Measurements from ENCODE around the gene ALDH1L2. TPM values are rescaled to one million over a fixed set of nuclear protein-coding genes. Genes with fewer than 3 reads are reported as not detected.

Gene ALDH1L2
- total RNA-seq, 1 donor, result 55.4 TPM

- Histone ChIP-seq H3K4me3 (ENCODE audit: insufficient read depth, low read length) (no peak overlapping the region), H3K27ac (ENCODE audit: low read depth, low read length) (no peak overlapping the region), H2AFZ (ENCODE audit: low read length) (no peak overlapping the region), H3K9me3 (ENCODE audit: low read depth, low read length) (no peaks in the 10 kb centered on the region), H3K4me1 (ENCODE audit: insufficient read depth, low read length) (peaks cover 25% of the 10 kb centered on the region), H3K4me2 (ENCODE audit: insufficient read depth, low read length) (peak overlapping the region; percentile 1), H4K20me1 (ENCODE audit: insufficient read depth, low read length) (peaks cover 11% of the 10 kb centered on the region), H3K36me3 (ENCODE audit: insufficient read depth, low read length) (peaks cover 11% of the 10 kb centered on the region), H3K79me2 (ENCODE audit: insufficient read depth, low read length) (peaks cover 40% of the 10 kb centered on the region), H3K27me3 (ENCODE audit: insufficient read depth, low read length) (no peaks in the 10 kb centered on the region)
- DNase-seq (ENCODE audit: insufficient read length, low spot score, missing footprints), result no peak
- no peak for TF ChIP-seq CTCF (IDR thresholded peaks at IDR 0.05; ENCODE audit: extremely low read depth, low read depth, low read length)
These were observed 7.3 kb downstream of the ALDH1L2 start for GRCh38 chr12:105076913-105077312.

DNA sequence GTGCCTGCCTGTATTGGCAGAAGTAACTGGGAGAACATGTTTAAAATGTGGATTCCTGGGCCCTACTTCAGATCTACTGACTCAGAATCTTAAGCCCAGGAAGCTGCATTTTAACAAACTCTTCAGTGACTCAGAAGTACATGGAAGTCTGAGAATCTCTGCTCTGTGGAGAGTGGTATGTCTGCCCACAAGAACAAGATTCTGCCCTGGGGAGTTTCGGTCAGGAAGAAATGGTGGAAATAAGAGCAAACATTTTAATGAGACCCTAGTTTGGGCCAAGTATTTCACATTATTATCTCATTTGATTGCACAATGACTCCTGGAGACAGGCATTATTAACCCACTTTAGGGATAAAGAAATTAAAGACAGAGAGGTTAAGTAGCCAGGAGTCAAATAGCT is 8.2 kb downstream of the ALDH1L2 start:
- H4K20me1 ChIP-seq (ENCODE audit: insufficient read depth, low read length), result peaks cover 11% of the 10 kb centered on the region
- DNase-seq (ENCODE audit: insufficient read length, low spot score, missing footprints), result peak; percentile 54
- TF ChIP-seq CTCF (IDR thresholded peaks at IDR 0.05; ENCODE audit: extremely low read depth, low read depth, low read length), result no peak
- no peaks in the 10 kb centered on the region for H3K9me3 ChIP-seq (ENCODE audit: low read depth, low read length)
- H3K4me1 ChIP-seq (ENCODE audit: insufficient read depth, low read length), result peaks cover 25% of the 10 kb centered on the region
- H3K36me3 ChIP-seq (ENCODE audit: insufficient read depth, low read length), result peaks cover 15% of the 10 kb centered on the region
- peak overlapping the region; percentile 17 for H3K27ac ChIP-seq (ENCODE audit: low read depth, low read length)
- no peaks in the 10 kb centered on the region for H3K27me3 ChIP-seq (ENCODE audit: insufficient read depth, low read length)
- no peak overlapping the region for H2AFZ ChIP-seq (ENCODE audit: low read length)
- H3K79me2 ChIP-seq (ENCODE audit: insufficient read depth, low read length), result peaks cover 32% of the 10 kb centered on the region
- peak overlapping the region; percentile 34 for H3K4me2 ChIP-seq (ENCODE audit: insufficient read depth, low read length)
- no peak overlapping the region for H3K4me3 ChIP-seq (ENCODE audit: insufficient read depth, low read length)

GRCh38 chr12:105072888-105073488 is 11.3 kb downstream of the ALDH1L2 start:
- H3K4me3 ChIP-seq (ENCODE audit: insufficient read depth, low read length), result no peak overlapping the region
- no peaks in the 10 kb centered on the region for H3K9me3 ChIP-seq (ENCODE audit: low read depth, low read length)
- H2AFZ ChIP-seq (ENCODE audit: low read length), result no peak overlapping the region
- H3K4me2 ChIP-seq (ENCODE audit: insufficient read depth, low read length), result no peak overlapping the region
- DNase-seq (ENCODE audit: insufficient read length, low spot score, missing footprints), result no peak
- peaks cover 40% of the 10 kb centered on the region for H3K36me3 ChIP-seq (ENCODE audit: insufficient read depth, low read length)
- TF ChIP-seq CTCF (IDR thresholded peaks at IDR 0.05; ENCODE audit: extremely low read depth, low read depth, low read length), result no peak
- H4K20me1 ChIP-seq (ENCODE audit: insufficient read depth, low read length), result peaks cover 11% of the 10 kb centered on the region
- H3K27me3 ChIP-seq (ENCODE audit: insufficient read depth, low read length), result no peaks in the 10 kb centered on the region
- H3K79me2 ChIP-seq (ENCODE audit: insufficient read depth, low read length), result peaks cover 13% of the 10 kb centered on the region
- peaks cover 25% of the 10 kb centered on the region for H3K4me1 ChIP-seq (ENCODE audit: insufficient read depth, low read length)
- H3K27ac ChIP-seq (ENCODE audit: low read depth, low read length), result no peak overlapping the region

DNA sequence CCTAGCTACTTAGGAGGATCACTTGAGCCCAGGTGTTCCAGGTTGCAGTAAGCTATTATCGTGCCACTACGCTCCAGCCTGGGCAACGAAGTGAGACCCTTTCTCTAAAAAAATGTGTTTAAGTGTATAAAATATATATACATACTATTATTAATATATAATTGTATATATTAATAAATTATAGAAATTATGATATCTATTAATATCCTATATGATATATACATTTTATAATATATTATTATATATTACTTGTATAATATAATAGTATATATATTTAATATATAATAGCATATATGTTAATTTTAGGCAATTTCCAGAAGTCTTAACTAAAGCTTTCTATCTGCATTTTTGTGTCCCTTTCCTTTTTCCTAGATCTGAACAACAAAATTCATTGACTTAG is 12.3 kb downstream of the ALDH1L2 start:
- TF ChIP-seq CTCF (IDR thresholded peaks at IDR 0.05; ENCODE audit: extremely low read depth, low read depth, low read length), result no peak
- H3K27ac ChIP-seq (ENCODE audit: low read depth, low read length), result no peak overlapping the region

More for the DNA sequence above, 12.3 kb downstream of the ALDH1L2 start:
- Histone ChIP-seq H4K20me1 (ENCODE audit: insufficient read depth, low read length) (peaks cover 14% of the 10 kb centered on the region), H3K4me2 (ENCODE audit: insufficient read depth, low read length) (no peak overlapping the region), H3K9me3 (ENCODE audit: low read depth, low read length) (no peaks in the 10 kb centered on the region), H3K4me3 (ENCODE audit: insufficient read depth, low read length) (no peak overlapping the region), H2AFZ (ENCODE audit: low read length) (no peak overlapping the region), H3K4me1 (ENCODE audit: insufficient read depth, low read length) (peaks cover 25% of the 10 kb centered on the region), H3K27me3 (ENCODE audit: insufficient read depth, low read length) (no peaks in the 10 kb centered on the region), H3K36me3 (ENCODE audit: insufficient read depth, low read length) (peaks cover 40% of the 10 kb centered on the region), H3K79me2 (ENCODE audit: insufficient read depth, low read length) (peaks cover 13% of the 10 kb centered on the region)
- no peak for DNase-seq (ENCODE audit: insufficient read length, low spot score, missing footprints)

Data from osteoblast (primary cell).